HUES6 (cell line): ENCODE results near the gene YBX1.

ENCODE experiments used
- H3K27ac ChIP-seq: 2 replicates; pipeline ENCODE4 v1.7.0; 2013; ENCODE audit warnings: low read depth, mild to moderate bottlenecking, low read length, inconsistent platforms
- H3K27me3 ChIP-seq: 2 replicates; pipeline ENCODE4 v1.6.1; 2013; ENCODE audit warnings: low read length; ENCODE audit not compliant: control insufficient read depth, insufficient read depth
- H3K36me3 ChIP-seq: 2 replicates; pipeline ENCODE4 v1.6.1; 2013; ENCODE audit warnings: low read length; ENCODE audit not compliant: control insufficient read depth, insufficient read depth
- H3K4me1 ChIP-seq: 2 replicates; pipeline ENCODE4 v1.6.1; 2013; ENCODE audit warnings: low read length; ENCODE audit not compliant: control insufficient read depth, insufficient read depth
- H3K4me3 ChIP-seq: 2 replicates; pipeline ENCODE4 v1.5.1; 2013; ENCODE audit warnings: low read depth, low read length
- H3K9ac ChIP-seq: one replicate; pipeline ENCODE4 v1.6.1; 2013; ENCODE audit warnings: mild to moderate bottlenecking, low read length
- H3K9me3 ChIP-seq: 2 replicates; pipeline ENCODE4 v1.6.1; 2013; ENCODE audit warnings: low read depth, low read length; ENCODE audit not compliant: control insufficient read depth, insufficient read depth

Gene YBX1

GRCh38 chr1:42752284-42752683 lies 70.1 kb downstream of the YBX1 start:
- no peak overlapping the region for H3K4me3 ChIP-seq
- H3K9ac ChIP-seq = no peak overlapping the region
- peaks cover 10% of the 10 kb centered on the region; the same call in 1 of the 2 replicates for H3K9me3 ChIP-seq
- H3K27ac ChIP-seq = no peak overlapping the region
- H3K4me1 ChIP-seq = no peaks in the 10 kb centered on the region
- H3K36me3 ChIP-seq = peaks cover 85% of the 10 kb centered on the region
- no peaks in the 10 kb centered on the region for H3K27me3 ChIP-seq

- no peaks in the 10 kb centered on the region for H3K4me1 ChIP-seq
- peaks cover 85% of the 10 kb centered on the region for H3K36me3 ChIP-seq
- H3K9ac ChIP-seq = no peak overlapping the region
- H3K27ac ChIP-seq = no peak overlapping the region
- no peak overlapping the region for H3K4me3 ChIP-seq
- H3K27me3 ChIP-seq = no peaks in the 10 kb centered on the region
- peaks cover 10% of the 10 kb centered on the region; the same call in 1 of the 2 replicates for H3K9me3 ChIP-seq
Measured at GRCh38 chr1:42753070-42753469, 70.9 kb downstream of the YBX1 start.
